K562 (cell line): ENCODE measurements around the gene BCAS1. TPM values are rescaled to one million over a fixed set of nuclear protein-coding genes. Genes with fewer than 3 reads are reported as not detected.

ENCODE experiments used
- CEBPB ChIP-seq: fragments of 450-650 bp; IDR thresholded peaks from 2 replicates; pipeline ENCODE4 v1.6.1; 2016; ENCODE audit warnings: missing genetic modification characterization, missing compliant biosample characterization
- CEBPG ChIP-seq, 3 experiments: fragments of 200-800 bp in 1 of 3; sonication (Bioruptor generic) in 1 of 3; sonication (generic) in 1 of 3; formaldehyde crosslinking in 1 of 3; IDR thresholded peaks in 2 of 3; conservative IDR thresholded peaks in 1 of 3; 2 replicates each; pipeline versions ENCODE4 v1.6.1 to v1.8.0; 2016 to 2022; ENCODE audit warnings: missing compliant biosample characterization in 2 of 3, missing genetic modification characterization in 2 of 3, mild to moderate bottlenecking in 1 of 3, missing genetic modification reagents in 1 of 3
- CTCF ChIP-seq, 3 experiments: IDR thresholded peaks in 2 of 3; conservative IDR thresholded peaks in 1 of 3; 2 replicates each; pipeline ENCODE4 v1.5.1; 2011 to 2012; ENCODE audit warnings: low read length in 3 of 3, mild to moderate bottlenecking in 3 of 3, control low read depth in 2 of 3, improper control_type of control experiment in 1 of 3, inconsistent platforms in 1 of 3, low read depth in 1 of 3, mixed read lengths in 1 of 3, moderate library complexity in 1 of 3; ENCODE audit not compliant: insufficient read depth in 2 of 3
- E2F1 ChIP-seq: sonication (generic); formaldehyde crosslinking; IDR thresholded peaks from 2 replicates; pipeline ENCODE4 v1.8.1; 2023; ENCODE audit warnings: mild to moderate bottlenecking, missing genetic modification reagents, moderate library complexity
- E2F6 ChIP-seq, 2 experiments: IDR thresholded peaks; 2 replicates each; pipeline ENCODE4 v1.6.1; 2011; ENCODE audit warnings: borderline replicate concordance in 1 of 2, control low read depth in 1 of 2, low read depth in 1 of 2, low read length in 1 of 2, mild to moderate bottlenecking in 1 of 2, mixed read lengths in 1 of 2, moderate library complexity in 1 of 2; ENCODE audit not compliant: insufficient read depth in 1 of 2, insufficient read length in 1 of 2, poor library complexity in 1 of 2, severe bottlenecking in 1 of 2; ENCODE audit errors: extremely low read depth in 1 of 2
- ELK1 ChIP-seq: sonication (generic); formaldehyde crosslinking; IDR thresholded peaks from 2 replicates; pipeline ENCODE4 v1.8.1; 2022; ENCODE audit warnings: missing genetic modification reagents
- ESRRA ChIP-seq: fragments of 450-650 bp; IDR thresholded peaks from 2 replicates; pipeline ENCODE4 v1.6.1; 2014; ENCODE audit warnings: low read depth, mild to moderate bottlenecking, moderate library complexity, borderline replicate concordance
- FOXJ2 ChIP-seq: fragments of 200-800 bp; sonication (Bioruptor generic); IDR thresholded peaks from 2 replicates; pipeline ENCODE4 v1.6.1; 2016; ENCODE audit warnings: missing genetic modification characterization, missing compliant biosample characterization
- GTF2F1 ChIP-seq: IDR thresholded peaks from 2 replicates; pipeline ENCODE4 v1.6.1; 2011; ENCODE audit warnings: low read depth, low read length, improper control_type of control experiment
- HES1 ChIP-seq: fragments of 450-650 bp; IDR thresholded peaks from 2 replicates; pipeline ENCODE4 v1.6.1; 2016; ENCODE audit warnings: low read depth, mild to moderate bottlenecking, moderate library complexity
- JUN ChIP-seq, 2 experiments: sonication (generic) in 1 of 2; formaldehyde crosslinking in 1 of 2; IDR thresholded peaks; 2 replicates each; pipeline versions ENCODE4 v1.6.1 to v1.8.0; 2012 to 2022; ENCODE audit warnings: borderline replicate concordance in 2 of 2, mild to moderate bottlenecking in 2 of 2, improper control_type of control experiment in 1 of 2, low read depth in 1 of 2, low read length in 1 of 2, missing genetic modification reagents in 1 of 2
- KLF16 ChIP-seq: IDR thresholded peaks from 2 replicates; pipeline ENCODE4 v1.6.1; 2016; ENCODE audit warnings: antibody characterized with exemption
- L3MBTL2 ChIP-seq: fragments of 450-650 bp; IDR thresholded peaks from 2 replicates; pipeline ENCODE4 v1.6.1; 2016; ENCODE audit warnings: mild to moderate bottlenecking, moderate library complexity
- PHB ChIP-seq: fragments of 250-450 bp; sonication (Bioruptor Pico); IDR thresholded peaks from 2 replicates; pipeline ENCODE4 v1.5.0; 2021
- RBM15 ChIP-seq: fragments of 200-400 bp; formaldehyde crosslinking; IDR thresholded peaks from 2 replicates; pipeline ENCODE4 v1.6.1; 2018; ENCODE audit warnings: mild to moderate bottlenecking, low read length, moderate library complexity; ENCODE audit not compliant: insufficient read depth
- SETDB1 ChIP-seq: IDR thresholded peaks from one replicate; pipeline ENCODE4 v1.6.1; 2012; ENCODE audit warnings: low read length, control low read depth, inconsistent platforms
- ZNF655 ChIP-seq: fragments of 250-450 bp; sonication (Bioruptor Pico); IDR thresholded peaks from 2 replicates; pipeline ENCODE4 v1.5.0; 2021
- polyA plus RNA-seq, 8 experiments: library from polyadenylated mRNA; depleted of rRNA in 4 of 8; stranded (reverse) in 5 of 8; unstranded in 3 of 8; fragments of >200 nt; fragmentation: Nextera tagmentation in 2 of 8; fragmentation: Illumina TruSeq in 1 of 8; extraction: Ambion mirVana in 2 of 8; extraction: Trizol in 1 of 8; gene quantifications; 2 replicates each; pipeline versions ENCODE4 v1.2.1 to v1.2.3, GENCODE V29; 2011 to 2014; ENCODE audit warnings: inconsistent platforms in 1 of 8, missing spikeins in 1 of 8
- total RNA-seq, 7 experiments: library from RNA; depleted of rRNA in 6 of 7; stranded (reverse); fragments of >200 nt in 6 of 7; fragmentation: Illumina TruSeq in 2 of 7; extraction: Trizol in 2 of 7; gene quantifications; 2 replicates each; pipeline versions ENCODE4 v1.2.1 to v1.2.3, GENCODE V29; 2011 to 2021; ENCODE audit warnings: low replicate concordance in 1 of 7

The BCAS1 gene
- total and polyA plus RNA-seq, 9 of the 15 experiments (the other 6 are each of a cell fraction or from before 2014, with no cell fraction given), result 0.18 to 2.3 (median 0.93) TPM

GRCh38 chr20:53917145-53918019, 153.0 kb downstream of the BCAS1 start (continued):
- TF ChIP-seq ELK1 (CRISPR knock-in tag), result no peak
- TF ChIP-seq KLF16, result peak; percentile 70
- TF ChIP-seq L3MBTL2, result peak; percentile 91
- TF ChIP-seq GTF2F1, result no peak
- no peak for TF ChIP-seq FOXJ2
- TF ChIP-seq ESRRA, result no peak
- no peak for TF ChIP-seq PHB (CRISPR knock-in tag)
- no peak for TF ChIP-seq SETDB1
- TF ChIP-seq ZNF655 (CRISPR knock-in tag), result no peak
- TF ChIP-seq E2F6 (IDR thresholded peaks at IDR 0.05; ENCODE audit: borderline replicate concordance in 1 of 2, extremely low read depth in 1 of 2, insufficient read depth in 1 of 2, insufficient read length in 1 of 2, low read depth in 1 of 2, low read length in 1 of 2, poor library complexity in 1 of 2, severe bottlenecking in 1 of 2), result peak in 1 of 2 experiments; percentile 8
- TF ChIP-seq CEBPB (tag), result no peak
- no peak for TF ChIP-seq CTCF (IDR thresholded peaks at IDR 0.05 in 2 of 3, conservative IDR thresholded peaks at IDR 0.05 in 1 of 3; ENCODE audit: insufficient read depth in 2 of 3, low read depth in 1 of 3, low read length in 3 of 3)
- TF ChIP-seq RBM15, result no peak
- TF ChIP-seq CEBPG (CRISPR knock-in tag; IDR thresholded peaks at IDR 0.05), result peak; percentile 88
- TF ChIP-seq CEBPG (tag; conservative IDR thresholded peaks at IDR 0.05 in 1 of 2, IDR thresholded peaks at IDR 0.05 in 1 of 2), result peak in 1 of 2 experiments; percentile 87; a peak in 2 of 4 replicates
- no peak for TF ChIP-seq E2F1
- TF ChIP-seq HES1, result no peak
- TF ChIP-seq JUN (IDR thresholded peaks at IDR 0.05; ENCODE audit: borderline replicate concordance, low read depth, low read length), result 0 out of 2 replicates have a peak, but pooled peaks have one; percentile 26
- no peak for TF ChIP-seq JUN (CRISPR knock-in tag; IDR thresholded peaks at IDR 0.05; ENCODE audit: borderline replicate concordance)
